Measurements from ENCODE around the gene CASP8. TPM values are rescaled to one million over a fixed set of nuclear protein-coding genes. Genes with fewer than 3 reads are reported as not detected.
"Not testable (repeated sequence)": the region's sequence is repeated elsewhere in the genome, so short reads cannot be mapped to it uniquely, and the experiment has no call there.

The CASP8 gene
- total RNA-seq, 4 donors from 2014 or later, result 32.0 to 262 (median 42.8) TPM

DNA sequence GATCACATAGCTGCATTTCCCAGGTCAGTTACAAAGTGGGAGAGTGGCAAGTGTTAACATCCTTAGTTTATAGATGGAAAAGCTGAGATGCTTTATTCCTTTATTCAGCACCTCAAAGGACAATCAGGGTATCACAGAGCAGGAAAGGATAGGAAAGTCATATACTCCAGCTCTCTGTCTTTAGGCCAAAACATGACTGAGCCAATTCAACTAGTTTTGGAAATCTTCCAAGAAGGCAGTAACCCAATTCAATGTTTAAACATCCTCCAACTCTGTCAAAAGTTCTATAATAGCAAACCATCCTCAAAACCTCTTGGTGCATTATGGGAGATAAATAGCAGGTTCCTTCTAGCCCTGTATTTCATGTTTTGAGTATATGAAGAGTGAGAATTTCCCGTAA, 25.2 kb downstream of the CASP8 start:
- no peak for TF ChIP-seq POLR2A (IDR thresholded peaks at IDR 0.05)
- TF ChIP-seq CTCF (IDR thresholded peaks at IDR 0.05), result no peak
- Histone ChIP-seq H3K4me1 (peaks cover 0 to 5% (median 0%) of the 10 kb centered on the region in 4 donors), H3K27me3 (no peaks in the 10 kb centered on the region), H3K4me3 (no peak overlapping the region), H3K36me3 (peaks cover 0 to 41% (median 0%) of the 10 kb centered on the region in 3 donors), H3K27ac (peak overlapping the region in 1 of 4 donors; percentile 6), H3K9me3 (no peaks in the 10 kb centered on the region)
- DNase-seq, result no peak

- not testable (repeated sequence) for H3K27me3 ChIP-seq, DNase-seq, H3K4me1 ChIP-seq, H3K4me3 ChIP-seq, H3K9me3 ChIP-seq, H3K27ac ChIP-seq
- peaks cover 0 to 38% (median 0%) of the 10 kb centered on the region in 3 donors for H3K36me3 ChIP-seq
These were observed 30.3 kb downstream of the CASP8 start for GRCh38 chr2:201290457-201291148.

GRCh38 chr2:201298462-201299052, 38.2 kb downstream of the CASP8 start:
- Histone ChIP-seq H3K27ac (no peak overlapping the region), H3K36me3 (no peaks in the 10 kb centered on the region), H3K9me3 (peaks cover 0 to 8% (median 0%) of the 10 kb centered on the region in 4 donors)

DNA sequence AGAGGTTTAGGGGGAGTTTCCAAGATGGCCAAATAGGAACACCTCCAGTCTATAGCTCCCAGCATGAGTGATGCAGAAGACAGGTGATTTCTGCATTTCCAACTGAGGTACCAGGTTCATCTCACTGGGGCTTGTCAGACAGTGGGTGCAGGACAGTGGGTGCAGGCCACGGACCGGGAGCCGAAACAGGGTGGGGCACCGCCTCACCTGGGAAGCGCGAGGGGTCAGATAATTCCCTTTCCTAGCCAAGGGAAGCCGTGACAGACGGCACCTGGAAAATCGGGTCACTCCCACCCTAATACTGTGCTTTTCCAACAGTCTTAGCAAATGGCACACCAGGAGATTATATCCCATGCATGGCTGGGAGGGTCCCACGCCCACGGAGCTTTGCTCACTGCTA, 39.6 kb downstream of the CASP8 start:
- H3K27me3 ChIP-seq, H3K4me3 ChIP-seq, H3K36me3 ChIP-seq, DNase-seq, H3K9me3 ChIP-seq, H3K27ac ChIP-seq, H3K4me1 ChIP-seq: not testable (repeated sequence)

More at GRCh38 chr2:201298462-201299052, 38.2 kb downstream of the CASP8 start:
- DNase-seq, result no peak
- TF ChIP-seq CTCF (IDR thresholded peaks at IDR 0.05) (no peak), POLR2A (IDR thresholded peaks at IDR 0.05) (no peak)
- Histone ChIP-seq H3K4me1 (no peaks in the 10 kb centered on the region), H3K4me3 (no peak overlapping the region), H3K27me3 (no peaks in the 10 kb centered on the region)

DNA sequence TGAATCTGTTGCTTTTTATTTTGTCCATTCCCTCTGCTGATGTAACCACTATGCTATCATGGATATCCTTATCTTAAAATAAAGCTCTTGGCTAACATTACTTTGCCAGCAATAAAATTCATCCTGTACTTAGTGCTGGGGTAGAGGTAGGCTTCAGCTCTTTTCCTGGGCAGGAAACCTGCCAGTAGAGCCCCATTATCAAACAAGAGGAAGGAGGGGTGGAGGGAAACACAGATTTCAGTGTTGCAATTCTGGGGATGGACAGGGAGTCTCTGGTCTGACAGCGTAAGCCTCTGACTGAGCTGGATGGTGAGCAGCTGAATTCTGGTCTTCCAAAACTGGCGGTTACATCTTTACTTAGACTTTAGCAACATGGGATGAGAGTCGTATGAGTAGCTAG, 47.5 kb downstream of the CASP8 start:
- Histone ChIP-seq H3K36me3 (no peaks in the 10 kb centered on the region), H3K27ac (no peak overlapping the region), H3K27me3 (no peaks in the 10 kb centered on the region), H3K4me1 (no peaks in the 10 kb centered on the region), H3K4me3 (no peak overlapping the region), H3K9me3 (no peaks in the 10 kb centered on the region)
- TF ChIP-seq POLR2A (IDR thresholded peaks at IDR 0.05) (no peak), CTCF (IDR thresholded peaks at IDR 0.05) (no peak)
- DNase-seq, result no peak

DNA sequence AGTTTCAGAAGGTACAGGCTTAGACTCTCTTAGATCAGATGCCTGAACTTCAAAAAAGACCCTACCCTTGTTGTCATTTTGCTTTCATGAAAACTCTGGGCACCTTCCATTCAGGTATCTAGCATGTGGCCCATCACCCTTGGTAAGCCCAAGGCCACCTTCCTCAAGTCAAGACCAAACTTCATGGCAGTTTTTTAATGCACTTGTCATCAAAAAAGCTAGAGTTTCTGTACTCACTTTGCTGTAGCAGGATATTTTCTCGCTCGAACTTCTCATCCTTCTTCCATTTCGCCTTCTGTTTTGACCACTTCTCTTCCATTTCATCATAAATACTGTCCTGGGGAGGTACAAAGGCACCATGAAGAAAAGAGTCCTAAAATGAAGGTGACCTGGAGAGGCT, 48.6 kb downstream of the CASP8 start:
- no peaks in the 10 kb centered on the region for H3K4me1 ChIP-seq
- no peaks in the 10 kb centered on the region for H3K36me3 ChIP-seq
- no peak overlapping the region for H3K27ac ChIP-seq
- H3K27me3 ChIP-seq, result no peaks in the 10 kb centered on the region
- no peak for TF ChIP-seq CTCF (IDR thresholded peaks at IDR 0.05)
- TF ChIP-seq POLR2A (IDR thresholded peaks at IDR 0.05), result no peak
- no peak overlapping the region for H3K4me3 ChIP-seq
- no peak for DNase-seq
- no peaks in the 10 kb centered on the region for H3K9me3 ChIP-seq

Data from Peyer's patch (tissue), 4 donors.